Liver (tissue), 9 donors: ENCODE data around the gene FAM53C. TPM values are rescaled to one million over a fixed set of nuclear protein-coding genes. Genes with fewer than 3 reads are reported as not detected.

Source experiments
- DNase-seq: peaks from one replicate; pipeline ENCODE4 v3.0.0-alpha.2; 2017; ENCODE audit warnings: low spot score
- H3K27ac ChIP-seq, 2 donors: one replicate each; pipeline ENCODE4 v1.7.0; 2013; ENCODE audit warnings: inconsistent platforms in 2 of 2, low read length in 2 of 2, control low read depth in 1 of 2, low read depth in 1 of 2, mild to moderate bottlenecking in 1 of 2
- H3K27me3 ChIP-seq, 4 donors: one replicate each; pipeline versions ENCODE4 v1.6.1 to v1.7.0; 2013; ENCODE audit warnings: low read length in 3 of 4, inconsistent platforms in 1 of 4, mild to moderate bottlenecking in 1 of 4, moderate library complexity in 1 of 4; ENCODE audit not compliant: control insufficient read depth in 4 of 4, insufficient read depth in 4 of 4
- H3K36me3 ChIP-seq, 4 donors: one replicate each; pipeline versions ENCODE4 v1.6.1 to v1.7.0; 2013; ENCODE audit warnings: low read length in 3 of 4, mild to moderate bottlenecking in 3 of 4, low read depth in 1 of 4, moderate library complexity in 1 of 4; ENCODE audit not compliant: control insufficient read depth in 4 of 4, insufficient read depth in 3 of 4
- H3K4me1 ChIP-seq, 4 donors: one replicate each; pipeline versions ENCODE4 v1.6.1 to v1.7.0; 2013; ENCODE audit warnings: low read length in 3 of 4, mild to moderate bottlenecking in 3 of 4, moderate library complexity in 1 of 4; ENCODE audit not compliant: control insufficient read depth in 4 of 4, insufficient read depth in 4 of 4
- H3K4me3 ChIP-seq, 3 donors: one replicate each; pipeline versions ENCODE4 v1.6.1 to v1.7.0; 2013; ENCODE audit warnings: low read length in 3 of 3, control low read depth in 1 of 3, low read depth in 1 of 3, mild to moderate bottlenecking in 1 of 3
- H3K9ac ChIP-seq, 2 donors: one replicate each; pipeline ENCODE4 v1.7.0; 2013; ENCODE audit warnings: low read length in 2 of 2, mild to moderate bottlenecking in 2 of 2, moderate library complexity in 2 of 2, control low read depth in 1 of 2, low read depth in 1 of 2
- H3K9me3 ChIP-seq, 4 donors: one replicate each; pipeline versions ENCODE4 v1.6.1 to v1.7.0; 2013; ENCODE audit warnings: low read length in 3 of 4; ENCODE audit not compliant: control insufficient read depth in 4 of 4
- ATF3 ChIP-seq: IDR thresholded peaks from 2 replicates; pipeline ENCODE4 v1.6.1; 2016; ENCODE audit warnings: antibody characterized with exemption
- CTCF ChIP-seq: fragments of 150-350 bp; IDR thresholded peaks from 2 replicates; pipeline ENCODE4 v1.5.1; 2017; ENCODE audit warnings: improper control_type of control experiment, low read depth, low read length; ENCODE audit not compliant: missing input control
- EGR1 ChIP-seq, 2 donors: IDR thresholded peaks; 2 replicates each; pipeline ENCODE4 v1.6.1; 2016 to 2018; ENCODE audit warnings: antibody characterized with exemption in 2 of 2, low read depth in 2 of 2
- FOXA1 ChIP-seq: IDR thresholded peaks from 2 replicates; pipeline ENCODE4 v1.6.1; 2016; ENCODE audit warnings: antibody characterized with exemption
- FOXA2 ChIP-seq: IDR thresholded peaks from 2 replicates; pipeline ENCODE4 v1.6.1; 2016; ENCODE audit warnings: antibody characterized with exemption
- GABPA ChIP-seq, 2 donors: IDR thresholded peaks in 1 of 2; conservative IDR thresholded peaks in 1 of 2; 2 replicates each; pipeline ENCODE4 v1.6.1; 2016; ENCODE audit warnings: antibody characterized with exemption in 2 of 2, mild to moderate bottlenecking in 1 of 2, moderate library complexity in 1 of 2
- HNF4A ChIP-seq, 2 donors: conservative IDR thresholded peaks; 2 replicates each; pipeline ENCODE4 v1.6.1; 2016; ENCODE audit warnings: antibody characterized with exemption in 2 of 2, mild to moderate bottlenecking in 2 of 2
- HNF4G ChIP-seq: IDR thresholded peaks from 2 replicates; pipeline ENCODE4 v1.6.1; 2016; ENCODE audit warnings: antibody characterized with exemption
- JUND ChIP-seq, 2 donors: IDR thresholded peaks; 2 replicates each; pipeline ENCODE4 v1.6.1; 2016; ENCODE audit warnings: antibody characterized with exemption in 2 of 2
- MAX ChIP-seq: IDR thresholded peaks from 2 replicates; pipeline ENCODE4 v1.6.1; 2016; ENCODE audit warnings: antibody characterized with exemption
- NR2F2 ChIP-seq: IDR thresholded peaks from 2 replicates; pipeline ENCODE4 v1.6.1; 2016; ENCODE audit warnings: antibody characterized with exemption
- RAD21 ChIP-seq, 2 donors: IDR thresholded peaks; 2 replicates each; pipeline ENCODE4 v1.6.1; 2016; ENCODE audit warnings: antibody characterized with exemption in 2 of 2, mild to moderate bottlenecking in 2 of 2
- REST ChIP-seq: IDR thresholded peaks from 2 replicates; pipeline ENCODE4 v1.6.1; 2016; ENCODE audit warnings: antibody characterized with exemption, mild to moderate bottlenecking
- RXRA ChIP-seq, 2 donors: IDR thresholded peaks; 2 replicates each; pipeline ENCODE4 v1.6.1; 2017 to 2018; ENCODE audit warnings: antibody characterized with exemption in 2 of 2, mild to moderate bottlenecking in 1 of 2
- SP1 ChIP-seq: IDR thresholded peaks from 2 replicates; pipeline ENCODE4 v1.6.1; 2018; ENCODE audit warnings: antibody characterized with exemption, mild to moderate bottlenecking
- TAF1 ChIP-seq: conservative IDR thresholded peaks from 2 replicates; pipeline ENCODE4 v1.6.1; 2016; ENCODE audit warnings: antibody characterized with exemption, mild to moderate bottlenecking
- YY1 ChIP-seq: IDR thresholded peaks from 2 replicates; pipeline ENCODE4 v1.6.1; 2016; ENCODE audit warnings: antibody characterized with exemption, mild to moderate bottlenecking
- ZBTB33 ChIP-seq: IDR thresholded peaks from 2 replicates; pipeline ENCODE4 v1.6.1; 2016; ENCODE audit warnings: antibody characterized with exemption
- WGBS: extraction: QIAGEN DNeasy Blood & Tissue Kit; methylation state at CpG from one replicate; pipeline ENCODE4 v1.1.7; 2013; 5-methylcytosine and 5-hydroxymethylcytosine counted together
- polyA plus RNA-seq, 2 donors: library from polyadenylated mRNA; stranded (reverse) in 1 of 2; unstranded in 1 of 2; fragments of 200-250 nt in 1 of 2; fragments of >200 nt in 1 of 2; fragmentation: Nextera tagmentation in 1 of 2; extraction: Ambion mirVana in 1 of 2; gene quantifications; one replicate each; pipeline versions ENCODE4 v1.2.1 to v1.2.3, GENCODE V29; 2013 to 2015
- total RNA-seq, 2 donors: library from RNA; depleted of rRNA; stranded (reverse); fragments of >200 nt; gene quantifications; one replicate each; pipeline ENCODE4 v1.2.3, GENCODE V29; 2014
- donor health status: healthy.
- donor health status: healthy.
- donor health status: healthy.
- donor health status: healthy.
- donor health status: healthy.

The FAM53C gene
- total and polyA plus RNA-seq, 4 donors, result 4.2 to 16.9 (median 8.9) TPM

- Histone ChIP-seq H3K4me1 (peaks cover 4 to 20% (median 18%) of the 10 kb centered on the region in 4 donors), H3K4me3 (no peak overlapping the region), H3K27me3 (no peaks in the 10 kb centered on the region), H3K36me3 (peaks cover 8 to 17% (median 10%) of the 10 kb centered on the region in 4 donors), H3K9ac (no peak overlapping the region), H3K27ac (no peak overlapping the region), H3K9me3 (no peaks in the 10 kb centered on the region)
- TF ChIP-seq RXRA (IDR thresholded peaks at IDR 0.05) (no peak), ZBTB33 (no peak), FOXA2 (no peak), HNF4A (conservative IDR thresholded peaks at IDR 0.05) (no peak), CTCF (no peak), EGR1 (IDR thresholded peaks at IDR 0.05; ENCODE audit: low read depth in 2 of 2) (no peak), TAF1 (no peak), RAD21 (IDR thresholded peaks at IDR 0.05) (no peak), NR2F2 (no peak), REST (no peak), SP1 (no peak), ATF3 (no peak), HNF4G (no peak), JUND (IDR thresholded peaks at IDR 0.05) (no peak), MAX (no peak), GABPA (IDR thresholded peaks at IDR 0.05 in 1 of 2, conservative IDR thresholded peaks at IDR 0.05 in 1 of 2) (no peak), YY1 (no peak), FOXA1 (no peak)
- no peak for DNase-seq
- 94% methylated on average over 1 of the region's 1 CpG for WGBS
These were observed 13.0 kb downstream of the FAM53C start for GRCh38 chr5:138351056-138351455.
